Activated CD8-positive, alpha-beta memory T cell treated with anti-CD3 and anti-CD28 coated beads, Interleukin-2, amount 10 ng/mL, durations not matched to agents 7 days and 5 days (primary cell): ENCODE results near the gene UCK2. TPM values are rescaled to one million over a fixed set of nuclear protein-coding genes. Genes with fewer than 3 reads are reported as not detected.

Experiments used
- ATAC-seq: fragments of 150-1000 bp; cut with Tn5 transposase; one replicate; pipeline ENCODE4 v1.10.0; 2021; ENCODE audit warnings: moderate library complexity
- CTCF ChIA-PET: fragments of 350-600 bp; sonication (Branson Sonifier 250); formaldehyde crosslinking; loops from one replicate; lab custom pipeline; 2021; ENCODE audit warnings: antibody characterized with exemption; lab: Charles Lee
- DNase-seq: peaks from one replicate; pipeline ENCODE4 v3.0.0-alpha.2; 2020
- H3K27ac Mint-ChIP-seq: one replicate; pipeline ENCODE4 v1.8.0; 2021; ENCODE audit warnings: mild to moderate bottlenecking, mixed read lengths
- H3K27me3 Mint-ChIP-seq: one replicate; pipeline ENCODE4 v1.8.0; 2021; ENCODE audit warnings: mixed read lengths
- H3K36me3 Mint-ChIP-seq: one replicate; pipeline ENCODE4 v1.8.0; 2021; ENCODE audit warnings: mild to moderate bottlenecking, mixed read lengths
- H3K4me1 Mint-ChIP-seq: one replicate; pipeline ENCODE4 v1.8.0; 2021; ENCODE audit warnings: mixed read lengths
- H3K4me3 Mint-ChIP-seq: one replicate; pipeline ENCODE4 v1.8.0; 2021; ENCODE audit warnings: mild to moderate bottlenecking, moderate library complexity, mixed read lengths
- H3K9me3 Mint-ChIP-seq: one replicate; pipeline ENCODE4 v1.8.0; 2022; ENCODE audit warnings: low read depth, mixed read lengths
- total RNA-seq, 2 experiments: library from RNA; stranded (reverse); gene quantifications; one replicate each; pipeline ENCODE4 v1.2.3, GENCODE V29; 2021

The UCK2 gene
- total RNA-seq, 2 experiments from 2014 or later, result 50.7 to 70.3 TPM

DNA sequence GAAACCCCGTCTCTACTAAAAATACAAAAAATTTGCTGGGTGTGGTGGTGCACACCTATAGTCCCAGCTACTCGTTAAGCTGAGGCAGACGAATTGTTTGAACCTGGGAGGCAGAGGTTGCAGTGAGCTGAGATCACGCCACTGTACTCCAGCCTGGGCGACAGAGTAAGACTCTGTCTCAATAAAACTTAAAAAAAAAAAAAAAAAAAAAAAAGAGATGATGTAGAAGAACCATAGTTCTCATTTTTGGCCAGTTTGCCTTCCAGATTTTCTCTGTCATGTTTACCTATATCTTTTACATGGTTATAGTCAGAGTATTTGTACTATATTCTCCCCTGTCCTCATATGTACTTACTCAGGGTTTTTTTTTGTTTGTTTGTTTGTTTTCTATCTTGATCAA is 53.6 kb downstream of the UCK2 start:
- H3K4me1 Mint-ChIP-seq, result peaks cover 43% of the 10 kb centered on the region
- peak overlapping the region; percentile 30 for H3K27ac Mint-ChIP-seq
- no peak for ATAC-seq
- H3K4me3 Mint-ChIP-seq, result no peak overlapping the region
- H3K27me3 Mint-ChIP-seq, result no peaks in the 10 kb centered on the region
- DNase-seq, result no peak
- no peaks in the 10 kb centered on the region for H3K9me3 Mint-ChIP-seq
- peaks cover 20% of the 10 kb centered on the region for H3K36me3 Mint-ChIP-seq
- CTCF ChIA-PET, result interaction anchor here (0.7 to 0.8 kb wide), 2 partner anchors 8 to 451 kb away, joined by 3 to 5 read pairs; no protein-coding TSS in a partner anchor

GRCh38 chr1:165882168-165882837 is 54.9 kb downstream of the UCK2 start:
- CTCF ChIA-PET, result interaction anchor here (1.0 to 1.1 kb wide), 2 partner anchors 10 to 32 kb away, joined by 3 to 5 read pairs; no protein-coding TSS in a partner anchor
- ATAC-seq, result no peak
- peaks cover 14% of the 10 kb centered on the region for H3K36me3 Mint-ChIP-seq
- no peak overlapping the region for H3K4me3 Mint-ChIP-seq
- no peaks in the 10 kb centered on the region for H3K9me3 Mint-ChIP-seq
- no peak for DNase-seq
- no peak overlapping the region for H3K27ac Mint-ChIP-seq
- no peaks in the 10 kb centered on the region for H3K27me3 Mint-ChIP-seq
- peaks cover 37% of the 10 kb centered on the region for H3K4me1 Mint-ChIP-seq

DNA sequence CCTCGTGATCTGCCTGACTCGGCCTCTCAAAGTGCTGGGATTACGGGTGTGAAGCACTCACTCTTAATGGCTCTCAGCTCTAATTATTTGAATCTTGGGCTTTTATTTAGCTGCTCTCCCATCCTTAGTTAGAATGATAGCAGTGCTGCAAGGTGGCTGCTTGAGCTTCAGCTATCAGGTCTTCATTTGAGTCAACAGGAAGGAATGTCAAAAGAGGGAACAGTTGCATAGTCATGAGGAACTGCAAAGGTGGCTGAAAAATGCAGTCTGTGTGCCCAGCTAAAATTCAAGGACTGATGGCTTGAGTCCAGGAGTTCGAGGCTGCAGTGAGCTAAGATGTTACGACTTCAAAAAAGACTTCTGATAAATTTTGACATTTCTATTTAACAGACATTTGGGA is 55.6 kb downstream of the UCK2 start:
- H3K27me3 Mint-ChIP-seq, result no peaks in the 10 kb centered on the region
- H3K27ac Mint-ChIP-seq, result no peak overlapping the region
- H3K9me3 Mint-ChIP-seq, result no peaks in the 10 kb centered on the region
- H3K36me3 Mint-ChIP-seq, result peaks cover 8% of the 10 kb centered on the region
- H3K4me1 Mint-ChIP-seq, result peaks cover 31% of the 10 kb centered on the region
- CTCF ChIA-PET, result interaction anchor here (1.1 to 2.5 kb wide), 2 partner anchors 9 to 11 kb away, joined by 3 to 9 read pairs; no protein-coding TSS in a partner anchor
- ATAC-seq (no peak), DNase-seq (no peak)
- no peak overlapping the region for H3K4me3 Mint-ChIP-seq

DNA sequence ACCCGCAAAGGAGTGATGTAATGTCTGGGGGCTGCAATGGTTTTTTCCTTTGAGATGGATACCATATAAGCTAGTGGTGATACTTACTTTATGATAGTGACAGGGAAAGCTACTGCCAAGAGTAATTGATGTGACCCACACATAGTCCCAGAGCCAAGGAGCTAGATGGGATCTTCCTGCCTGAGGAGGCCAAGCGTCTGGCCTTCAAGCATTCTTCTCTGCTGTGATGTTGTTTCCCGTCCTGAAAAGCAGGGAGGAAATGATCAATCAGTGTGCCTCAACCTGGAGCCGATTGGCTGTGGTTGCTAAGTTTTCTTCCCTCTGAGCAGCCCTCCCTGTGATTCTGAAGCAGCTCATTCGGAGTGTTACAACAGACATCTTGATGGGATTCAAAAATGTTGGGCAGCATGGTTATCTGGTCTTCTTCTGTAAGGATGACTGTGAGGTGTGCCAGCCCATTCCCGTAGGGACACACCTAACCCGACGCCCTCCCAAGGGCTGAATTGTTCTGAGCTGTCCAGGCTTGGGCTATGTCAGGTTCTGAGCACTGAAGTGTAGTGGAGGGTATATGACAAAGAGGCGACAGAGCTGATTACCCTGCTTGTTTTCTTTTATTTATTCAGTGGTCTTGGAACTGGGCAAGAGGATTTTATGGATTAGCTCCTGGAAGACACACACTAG is 56.7 kb downstream of the UCK2 start:
- ATAC-seq, result no peak
- peaks cover 30% of the 10 kb centered on the region for H3K4me1 Mint-ChIP-seq
- no peaks in the 10 kb centered on the region for H3K27me3 Mint-ChIP-seq
- H3K9me3 Mint-ChIP-seq, result no peaks in the 10 kb centered on the region
- H3K27ac Mint-ChIP-seq, result no peak overlapping the region
- no peak overlapping the region for H3K4me3 Mint-ChIP-seq
- DNase-seq, result no peak
- CTCF ChIA-PET, result interaction anchor here (0.9 to 2.5 kb wide), 2 partner anchors 12 to 282 kb away, joined by 3 to 9 read pairs; no protein-coding TSS in a partner anchor
- H3K36me3 Mint-ChIP-seq, result peaks cover 3% of the 10 kb centered on the region

GRCh38 chr1:165884690-165885304 is 57.4 kb downstream of the UCK2 start:
- no peak overlapping the region for H3K27ac Mint-ChIP-seq
- H3K36me3 Mint-ChIP-seq, result no peaks in the 10 kb centered on the region
- H3K4me3 Mint-ChIP-seq, result no peak overlapping the region
- H3K4me1 Mint-ChIP-seq, result peaks cover 28% of the 10 kb centered on the region
- CTCF ChIA-PET, result interaction anchor here (2.5 kb wide), 1 partner anchor 13 kb away, joined by 9 read pairs; no protein-coding TSS in a partner anchor
- H3K9me3 Mint-ChIP-seq, result no peaks in the 10 kb centered on the region
- H3K27me3 Mint-ChIP-seq, result no peaks in the 10 kb centered on the region
- ATAC-seq (no peak), DNase-seq (no peak)

DNA sequence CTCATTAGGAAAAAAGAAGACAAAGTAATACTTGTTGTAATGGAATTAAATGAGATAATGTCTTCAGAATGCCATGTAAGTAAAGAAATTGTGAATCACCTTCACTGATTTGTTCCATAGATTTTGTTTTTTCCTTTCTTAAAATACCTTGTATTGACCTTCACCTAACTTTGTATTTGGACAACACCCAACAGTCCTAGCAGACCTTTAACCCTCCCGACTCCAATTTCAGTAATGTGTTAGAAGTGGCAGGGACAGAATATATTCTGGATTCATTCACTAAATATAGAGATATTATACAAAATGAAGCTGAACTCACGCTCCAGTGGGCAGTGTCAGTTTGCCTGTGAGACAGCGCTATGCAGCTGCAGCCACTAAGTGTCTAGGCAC is 57.9 kb downstream of the UCK2 start:
- CTCF ChIA-PET, result interaction anchor here (2.5 kb wide), 1 partner anchor 14 kb away, joined by 9 read pairs; no protein-coding TSS in a partner anchor

DNA sequence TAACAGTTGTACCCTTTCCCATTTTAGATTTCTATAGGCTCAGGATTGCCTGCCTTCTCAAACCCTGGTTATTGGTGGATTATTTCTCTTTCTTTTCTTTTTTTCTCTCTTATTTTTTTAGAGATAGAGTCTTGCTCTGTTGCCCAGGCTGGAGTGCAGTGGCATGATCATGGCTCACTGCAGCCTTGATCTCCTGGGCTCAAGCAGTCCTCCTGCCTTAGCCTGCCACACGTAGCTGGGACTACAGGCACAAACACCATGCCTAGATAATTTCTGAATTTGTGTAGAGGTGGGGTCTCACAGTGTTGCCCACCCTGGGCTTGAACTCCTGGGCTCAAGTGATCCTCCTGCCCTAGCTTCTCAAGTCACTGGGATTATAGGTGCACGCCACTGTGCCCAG is 58.8 kb downstream of the UCK2 start:
- Mint-ChIP-seq H3K4me3 (no peak overlapping the region), H3K27ac (no peak overlapping the region), H3K4me1 (peaks cover 26% of the 10 kb centered on the region), H3K27me3 (no peaks in the 10 kb centered on the region), H3K36me3 (peaks cover 2% of the 10 kb centered on the region), H3K9me3 (no peaks in the 10 kb centered on the region)
- ATAC-seq (no peak), DNase-seq (no peak)
- CTCF ChIA-PET, result no interaction called here

More for the DNA sequence above, 57.9 kb downstream of the UCK2 start:
- peaks cover 28% of the 10 kb centered on the region for H3K4me1 Mint-ChIP-seq
- H3K27ac Mint-ChIP-seq, result no peak overlapping the region
- no peaks in the 10 kb centered on the region for H3K36me3 Mint-ChIP-seq
- ATAC-seq (no peak), DNase-seq (no peak)
- no peaks in the 10 kb centered on the region for H3K9me3 Mint-ChIP-seq
- no peaks in the 10 kb centered on the region for H3K27me3 Mint-ChIP-seq
- no peak overlapping the region for H3K4me3 Mint-ChIP-seq

GRCh38 chr1:165886983-165887382 is 59.6 kb downstream of the UCK2 start:
- no peak for ATAC-seq
- CTCF ChIA-PET, result no interaction called here
- H3K36me3 Mint-ChIP-seq, result peaks cover 9% of the 10 kb centered on the region
- DNase-seq, result no peak
- no peaks in the 10 kb centered on the region for H3K9me3 Mint-ChIP-seq
- H3K27me3 Mint-ChIP-seq, result no peaks in the 10 kb centered on the region
- no peak overlapping the region for H3K4me3 Mint-ChIP-seq
- H3K27ac Mint-ChIP-seq, result no peak overlapping the region
- H3K4me1 Mint-ChIP-seq, result peaks cover 23% of the 10 kb centered on the region

DNA sequence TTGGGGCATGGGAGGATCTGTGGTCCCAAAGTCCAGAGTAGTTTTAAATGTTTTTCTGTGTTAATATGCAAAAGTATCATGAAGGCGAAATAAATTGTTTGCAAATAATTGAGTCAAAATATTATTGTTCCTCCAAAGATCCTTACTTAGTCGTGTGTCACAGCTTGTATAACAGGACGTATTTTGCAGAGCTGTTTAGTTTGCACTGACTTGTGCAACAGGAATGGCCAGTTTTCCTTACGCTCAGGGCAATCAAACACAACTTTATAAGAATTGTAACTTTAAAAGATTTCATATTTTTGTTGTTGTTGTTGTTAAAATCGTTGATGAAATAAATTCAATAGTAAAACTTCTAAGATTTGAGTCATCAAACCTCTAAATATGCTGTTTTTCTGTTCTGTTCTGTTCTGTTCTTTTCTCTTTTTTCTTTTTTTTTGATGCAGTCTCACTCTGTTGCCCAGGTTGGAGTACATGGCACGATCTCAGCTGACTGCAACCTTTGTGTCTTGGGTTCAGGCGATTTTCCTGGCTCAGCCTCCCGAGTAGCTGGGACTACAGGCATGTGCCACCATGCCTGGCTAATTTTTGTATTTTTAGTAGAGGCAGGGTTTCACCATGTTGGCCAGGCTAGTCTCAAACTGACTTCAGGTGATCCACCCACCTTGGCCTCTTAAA is 60.6 kb downstream of the UCK2 start:
- no peak for DNase-seq
- H3K27me3 Mint-ChIP-seq, result no peaks in the 10 kb centered on the region
- CTCF ChIA-PET, result interaction anchor here (0.9 kb wide), 1 partner anchor 16 kb away, joined by 6 read pairs; no protein-coding TSS in a partner anchor
- ATAC-seq, result no peak
- H3K4me3 Mint-ChIP-seq, result no peak overlapping the region
- H3K36me3 Mint-ChIP-seq, result peaks cover 18% of the 10 kb centered on the region
- H3K4me1 Mint-ChIP-seq, result peaks cover 22% of the 10 kb centered on the region
- no peak overlapping the region for H3K27ac Mint-ChIP-seq
- no peaks in the 10 kb centered on the region for H3K9me3 Mint-ChIP-seq

DNA sequence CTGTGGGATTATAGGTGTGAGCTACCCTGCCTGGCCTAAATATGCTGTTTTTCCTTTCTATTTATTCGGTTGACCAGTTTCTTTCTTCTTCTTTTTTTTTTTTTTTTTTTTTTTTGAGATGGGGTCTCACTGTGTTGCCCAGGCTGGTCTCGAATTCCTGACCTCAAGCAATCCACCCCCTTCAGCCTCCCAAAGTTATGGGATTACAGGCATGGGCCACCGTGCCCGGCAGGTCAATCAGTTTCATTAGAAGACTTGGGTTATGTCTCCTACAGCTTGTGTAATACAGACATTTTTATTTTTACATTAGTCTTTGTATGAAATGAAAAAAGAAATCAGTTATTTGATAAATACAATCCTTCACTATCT is 61.1 kb downstream of the UCK2 start:
- Mint-ChIP-seq H3K4me3 (no peak overlapping the region), H3K4me1 (peaks cover 18% of the 10 kb centered on the region), H3K9me3 (no peaks in the 10 kb centered on the region), H3K27ac (no peak overlapping the region), H3K36me3 (peaks cover 20% of the 10 kb centered on the region), H3K27me3 (no peaks in the 10 kb centered on the region)
- DNase-seq (no peak), ATAC-seq (no peak)
- CTCF ChIA-PET, result interaction anchor here (0.9 kb wide), 1 partner anchor 17 kb away, joined by 6 read pairs; no protein-coding TSS in a partner anchor

DNA sequence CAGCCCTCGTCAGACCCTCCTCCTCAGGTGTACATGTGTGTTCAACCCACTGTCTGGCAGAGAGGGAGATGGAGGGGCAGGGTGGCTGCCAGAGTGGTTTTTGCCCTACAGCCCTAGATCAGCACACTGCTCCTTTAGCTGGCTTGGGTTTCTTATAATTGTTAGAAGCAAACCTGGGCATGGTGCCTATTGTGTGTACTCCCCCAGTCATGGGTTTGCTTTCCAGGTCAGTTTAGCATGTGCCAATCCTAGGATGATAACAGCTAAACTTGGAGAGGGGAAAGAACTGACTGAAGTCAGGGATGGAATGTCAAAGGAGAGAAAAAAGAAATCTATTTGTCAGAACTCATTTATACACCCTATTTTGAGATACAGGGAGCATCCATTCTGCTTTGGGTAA is 63.3 kb downstream of the UCK2 start:
- CTCF ChIA-PET, result no interaction called here
- Mint-ChIP-seq H3K9me3 (no peaks in the 10 kb centered on the region), H3K4me3 (no peak overlapping the region), H3K27me3 (no peaks in the 10 kb centered on the region), H3K27ac (no peak overlapping the region), H3K4me1 (peaks cover 14% of the 10 kb centered on the region), H3K36me3 (peaks cover 20% of the 10 kb centered on the region)
- ATAC-seq, result no peak
- DNase-seq, result no peak

GRCh38 chr1:165891111-165891860 is 63.9 kb downstream of the UCK2 start:
- no peak overlapping the region for H3K4me3 Mint-ChIP-seq
- ATAC-seq (no peak), DNase-seq (no peak)
- no peaks in the 10 kb centered on the region for H3K9me3 Mint-ChIP-seq
- H3K36me3 Mint-ChIP-seq, result peaks cover 20% of the 10 kb centered on the region
- no peaks in the 10 kb centered on the region for H3K27me3 Mint-ChIP-seq
- peaks cover 14% of the 10 kb centered on the region for H3K4me1 Mint-ChIP-seq
- CTCF ChIA-PET, result no interaction called here
- no peak overlapping the region for H3K27ac Mint-ChIP-seq
